ENCODE measurements around the gene PPP1CA.

DNA sequence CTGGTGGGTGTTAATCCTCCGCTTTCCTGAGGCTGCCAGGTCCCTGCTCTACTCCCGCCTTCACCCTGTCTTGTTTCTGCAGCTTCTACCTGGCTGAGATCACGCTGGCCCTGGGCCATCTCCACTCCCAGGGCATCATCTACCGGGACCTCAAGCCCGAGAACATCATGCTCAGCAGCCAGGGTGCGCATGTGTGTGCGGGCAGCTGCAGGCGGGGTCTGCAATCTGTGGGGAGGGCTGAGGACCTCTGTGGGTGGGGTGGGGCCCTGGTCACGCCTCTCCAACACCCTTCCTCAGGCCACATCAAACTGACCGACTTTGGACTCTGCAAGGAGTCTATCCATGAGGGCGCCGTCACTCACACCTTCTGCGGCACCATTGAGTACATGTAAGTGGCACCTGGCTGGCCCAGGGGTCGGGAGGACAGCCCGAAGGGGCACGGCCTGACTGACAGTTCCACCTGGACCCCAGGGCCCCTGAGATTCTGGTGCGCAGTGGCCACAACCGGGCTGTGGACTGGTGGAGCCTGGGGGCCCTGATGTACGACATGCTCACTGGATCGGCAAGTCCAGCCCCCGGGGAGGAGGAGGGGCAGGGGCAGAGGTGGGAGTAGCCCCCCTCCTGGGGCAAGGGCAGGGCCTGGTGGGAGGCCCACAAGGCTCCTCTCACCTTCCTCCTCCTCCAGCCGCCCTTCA is 31.1 kb upstream of the PPP1CA start:
- TF ChIP-seq, protein P1, sequence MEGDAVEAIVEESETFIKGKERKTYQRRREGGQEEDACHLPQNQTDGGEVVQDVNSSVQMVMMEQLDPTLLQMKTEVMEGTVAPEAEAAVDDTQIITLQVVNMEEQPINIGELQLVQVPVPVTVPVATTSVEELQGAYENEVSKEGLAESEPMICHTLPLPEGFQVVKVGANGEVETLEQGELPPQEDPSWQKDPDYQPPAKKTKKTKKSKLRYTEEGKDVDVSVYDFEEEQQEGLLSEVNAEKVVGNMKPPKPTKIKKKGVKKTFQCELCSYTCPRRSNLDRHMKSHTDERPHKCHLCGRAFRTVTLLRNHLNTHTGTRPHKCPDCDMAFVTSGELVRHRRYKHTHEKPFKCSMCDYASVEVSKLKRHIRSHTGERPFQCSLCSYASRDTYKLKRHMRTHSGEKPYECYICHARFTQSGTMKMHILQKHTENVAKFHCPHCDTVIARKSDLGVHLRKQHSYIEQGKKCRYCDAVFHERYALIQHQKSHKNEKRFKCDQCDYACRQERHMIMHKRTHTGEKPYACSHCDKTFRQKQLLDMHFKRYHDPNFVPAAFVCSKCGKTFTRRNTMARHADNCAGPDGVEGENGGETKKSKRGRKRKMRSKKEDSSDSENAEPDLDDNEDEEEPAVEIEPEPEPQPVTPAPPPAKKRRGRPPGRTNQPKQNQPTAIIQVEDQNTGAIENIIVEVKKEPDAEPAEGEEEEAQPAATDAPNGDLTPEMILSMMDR (conservative IDR thresholded peaks at IDR 0.05; ENCODE audit: low read depth, low read length): no peak
- no peak for TF ChIP-seq EZH2phosphoT487 (IDR thresholded peaks at IDR 0.05; ENCODE audit: borderline replicate concordance, low read length)
- TF ChIP-seq EZH2 (IDR thresholded peaks at IDR 0.05; ENCODE audit: low read length, unreplicated experiment): no peak
